Endodermal cell (in vitro differentiated cells): ENCODE data around the gene FAM227B. TPM values are rescaled to one million over a fixed set of nuclear protein-coding genes. Genes with fewer than 3 reads are reported as not detected.
A peak's percentile ranks its signal among the peaks of the same experiment; 100 is the strongest.
"Not testable (repeated sequence)": the region's sequence is repeated elsewhere in the genome, so short reads cannot be mapped to it uniquely, and the experiment has no call there.

Source experiments
- DNase-seq: peaks from one replicate; pipeline ENCODE4 v3.0.0-alpha.2; 2017
- H3K27ac ChIP-seq: 2 replicates; pipeline ENCODE4 v1.5.1; 2013; ENCODE audit warnings: mild to moderate bottlenecking, low read depth, low read length, moderate library complexity
- H3K27me3 ChIP-seq: 2 replicates; pipeline ENCODE4 v1.6.1; 2013; ENCODE audit warnings: mild to moderate bottlenecking, low read length, moderate library complexity; ENCODE audit not compliant: insufficient read depth, control insufficient read depth, poor library complexity, severe bottlenecking
- H3K36me3 ChIP-seq: 2 replicates; pipeline ENCODE4 v1.7.0; 2013; ENCODE audit warnings: mild to moderate bottlenecking, low read length, moderate library complexity; ENCODE audit not compliant: control insufficient read depth, insufficient read depth
- H3K4me1 ChIP-seq: one replicate; pipeline ENCODE4 v1.7.0; 2013; ENCODE audit warnings: low read length; ENCODE audit not compliant: control insufficient read depth, insufficient read depth
- H3K4me3 ChIP-seq: 2 replicates; pipeline ENCODE4 v1.5.1; 2013; ENCODE audit warnings: mild to moderate bottlenecking, low read length, moderate library complexity
- H3K9ac ChIP-seq: 2 replicates; pipeline ENCODE4 v1.6.1; 2013; ENCODE audit warnings: mild to moderate bottlenecking, low read length, moderate library complexity; ENCODE audit not compliant: poor library complexity, severe bottlenecking; ENCODE audit errors: extremely low read depth
- H3K9me3 ChIP-seq: 2 replicates; pipeline ENCODE4 v1.6.1; 2013; ENCODE audit warnings: mild to moderate bottlenecking, low read length, moderate library complexity; ENCODE audit not compliant: control insufficient read depth
- H3K27ac Mint-ChIP-seq: 2 replicates; pipeline ENCODE4 v1.8.0; 2020; ENCODE audit warnings: mixed read lengths
- H3K27me3 Mint-ChIP-seq: 2 replicates; pipeline ENCODE4 v1.8.0; 2021; ENCODE audit warnings: mild to moderate bottlenecking, mixed read lengths; ENCODE audit not compliant: insufficient read depth
- H3K36me3 Mint-ChIP-seq: 2 replicates; pipeline ENCODE4 v1.8.0; 2020; ENCODE audit warnings: low read depth, mixed read lengths
- H3K4me1 Mint-ChIP-seq: 2 replicates; pipeline ENCODE4 v1.8.0; 2020; ENCODE audit warnings: mixed read lengths
- H3K4me3 Mint-ChIP-seq: 2 replicates; pipeline ENCODE4 v1.8.0; 2020; ENCODE audit warnings: mild to moderate bottlenecking, moderate library complexity, mixed read lengths
- H3K9me3 Mint-ChIP-seq: 2 replicates; pipeline ENCODE4 v1.8.0; 2020; ENCODE audit warnings: mild to moderate bottlenecking, mixed read lengths
- CTCF ChIP-seq: fragments of 200-600 bp; sonication (generic); conservative IDR thresholded peaks from 2 replicates; pipeline ENCODE4 v1.5.0; 2021; ENCODE audit warnings: antibody characterized with exemption, mild to moderate bottlenecking
- WGBS, 2 experiments: methylation state at CpG; one replicate each; pipeline versions ENCODE4 v1.1.5 to v1.1.7; 2013; ENCODE audit warnings: missing lambda C conversion rate in 2 of 2, mixed read lengths in 1 of 2; ENCODE audit not compliant: insufficient coverage in 1 of 2, insufficient read length in 1 of 2; 5-methylcytosine and 5-hydroxymethylcytosine counted together
- total RNA-seq, 2 donors: library from RNA; stranded (reverse); fragmentation: NEBNext Ultra II Directional in 1 of 2; extraction: Animal tissue kit (Norgen Biotek cat#: 25700) in 1 of 2; gene quantifications; 2 replicates in 1 of 2; 3 replicates in 1 of 2; pipeline ENCODE4 v1.2.1, GENCODE V29; 2021

Gene FAM227B
- total RNA-seq, 2 donors from 2014 or later = 7.5 to 8.5 TPM

DNA sequence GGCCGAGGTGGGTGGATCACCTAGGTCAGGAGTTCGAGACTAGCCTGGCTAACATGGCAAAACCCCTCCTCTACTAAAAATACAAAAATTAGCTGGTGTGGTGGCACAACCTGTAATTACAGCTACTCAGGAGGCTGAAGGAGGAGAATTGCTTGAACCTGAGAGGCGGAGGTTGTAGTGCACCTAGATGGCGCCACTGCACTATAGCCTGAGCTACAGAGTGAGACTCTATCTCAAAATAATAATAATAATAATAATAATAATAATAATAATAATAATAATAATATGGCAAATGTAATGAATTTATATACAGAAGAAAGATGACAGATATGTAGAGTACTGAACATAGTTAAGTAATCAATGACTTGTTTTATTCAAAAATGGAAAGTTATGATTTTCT is 149.4 kb downstream of the FAM227B start:
- H3K4me3 Mint-ChIP-seq, H3K36me3 ChIP-seq, H3K36me3 Mint-ChIP-seq: not testable (repeated sequence)

DNA sequence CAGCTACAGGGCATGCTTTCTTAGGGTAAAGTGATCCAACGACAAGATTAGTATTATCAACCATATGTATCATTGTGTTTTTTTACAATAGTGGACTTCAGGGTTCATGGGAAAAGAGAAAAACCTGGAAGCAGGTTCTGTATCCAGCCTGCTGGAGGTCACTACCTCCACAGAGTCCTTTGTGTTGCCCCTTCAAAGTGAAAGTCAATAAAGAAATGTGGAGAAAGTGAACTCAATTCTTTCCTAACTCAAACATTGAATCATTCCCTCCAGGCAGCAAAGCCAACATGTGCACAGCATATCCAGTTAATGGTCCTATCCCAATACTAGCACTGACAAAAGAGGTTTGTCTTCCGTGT is 152.2 kb downstream of the FAM227B start:
- Mint-ChIP-seq H3K4me3 (no peak overlapping the region), H3K9me3 (no peaks in the 10 kb centered on the region), H3K36me3 (no peaks in the 10 kb centered on the region), H3K4me1 (peaks cover 7% of the 10 kb centered on the region), H3K27me3 (no peaks in the 10 kb centered on the region), H3K27ac (no peak overlapping the region)
- no peak for TF ChIP-seq CTCF
- H3K36me3 ChIP-seq = no peaks in the 10 kb centered on the region
- no peak overlapping the region for H3K4me3 ChIP-seq
- WGBS, 2 experiments = 90% methylated on average over 1 of the region's 2 CpGs; no CpG with 5 or more reads in 1 of the 2 experiments
- no peak overlapping the region for H3K27ac ChIP-seq
- no peak for DNase-seq
- H3K27me3 ChIP-seq = no peaks in the 10 kb centered on the region
- H3K4me1 ChIP-seq = no peaks in the 10 kb centered on the region
- no peak overlapping the region for H3K9ac ChIP-seq
- no peaks in the 10 kb centered on the region for H3K9me3 ChIP-seq

More for the DNA sequence above, 149.4 kb downstream of the FAM227B start:
- not testable (repeated sequence) for H3K27me3 ChIP-seq, H3K27ac Mint-ChIP-seq, H3K4me3 ChIP-seq, H3K9me3 ChIP-seq, H3K9me3 Mint-ChIP-seq, H3K9ac ChIP-seq, H3K27ac ChIP-seq, H3K4me1 Mint-ChIP-seq, H3K27me3 Mint-ChIP-seq, H3K4me1 ChIP-seq
- TF ChIP-seq CTCF = peak; percentile 67
- DNase-seq = peak; percentile 73
- 75% methylated on average over 3 of the region's 4 CpGs; no CpG with 5 or more reads in 1 of the 2 experiments for WGBS, 2 experiments

- H3K36me3 ChIP-seq = no peaks in the 10 kb centered on the region
- H3K9me3 ChIP-seq = no peaks in the 10 kb centered on the region
- WGBS, 2 experiments = 91% methylated on average over 3 of the region's 3 CpGs; no CpG with 5 or more reads in 1 of the 2 experiments
- H3K9ac ChIP-seq = no peak overlapping the region
- Mint-ChIP-seq H3K36me3 (no peaks in the 10 kb centered on the region), H3K4me3 (no peak overlapping the region), H3K27ac (no peak overlapping the region), H3K4me1 (peaks cover 7% of the 10 kb centered on the region), H3K27me3 (no peaks in the 10 kb centered on the region), H3K9me3 (no peaks in the 10 kb centered on the region)
- TF ChIP-seq CTCF = no peak
- H3K27ac ChIP-seq = no peak overlapping the region
- no peak overlapping the region for H3K4me3 ChIP-seq
- H3K27me3 ChIP-seq = no peaks in the 10 kb centered on the region
- no peak for DNase-seq
- H3K4me1 ChIP-seq = no peaks in the 10 kb centered on the region
Measured at GRCh38 chr15:49467746-49468480, 152.7 kb downstream of the FAM227B start.
